H1 (cell line): ENCODE data around the gene RCOR2. TPM values are rescaled to one million over a fixed set of nuclear protein-coding genes. Genes with fewer than 3 reads are reported as not detected.

Experiments used
- CHD7 ChIP-seq: fragments of 300-600 bp; sonication (generic); IDR thresholded peaks from 2 replicates; pipeline ENCODE4 v1.7.1; 2012; ENCODE audit warnings: low read length, moderate library complexity, mild to moderate bottlenecking, inconsistent platforms; ENCODE audit not compliant: insufficient replicate concordance
- RAD21 ChIP-seq, 2 experiments: IDR thresholded peaks in 1 of 2; conservative IDR thresholded peaks in 1 of 2; 2 replicates each; pipeline ENCODE4 v1.6.1; 2011; ENCODE audit warnings: low read depth in 2 of 2, low read length in 2 of 2, improper control_type of control experiment in 1 of 2, inconsistent platforms in 1 of 2, mild to moderate bottlenecking in 1 of 2, moderate library complexity in 1 of 2
- SP1 ChIP-seq: IDR thresholded peaks from 2 replicates; pipeline ENCODE4 v1.6.1; 2011; ENCODE audit warnings: low read depth, low read length
- TAF1 ChIP-seq: IDR thresholded peaks from 2 replicates; pipeline ENCODE4 v1.6.1; 2011; ENCODE audit warnings: mild to moderate bottlenecking, low read depth, low read length
- polyA plus RNA-seq, 7 experiments: library from polyadenylated mRNA; depleted of rRNA in 3 of 7; stranded (reverse) in 5 of 7; unstranded in 2 of 7; fragments of >200 nt in 5 of 7; fragments of 200-250 nt in 2 of 7; gene quantifications; 1 replicate in 5 of 7; 2 replicates in 1 of 7; 4 replicates in 1 of 7; pipeline versions ENCODE4 v1.2.1 to v1.2.3, GENCODE V29; 2011 to 2013; ENCODE audit warnings: missing spikeins in 2 of 7, mixed read lengths in 2 of 7
- total RNA-seq: library from RNA; stranded (reverse); fragmentation: NEBNext Ultra II Directional; extraction: Animal tissue kit (Norgen Biotek cat#: 25700); gene quantifications from 2 replicates; pipeline ENCODE4 v1.2.1, GENCODE V29; 2021

Gene RCOR2
- total and polyA plus RNA-seq, 2 of the 8 experiments (the other 6 are each of a cell fraction or from before 2014, with no cell fraction given), result 54.6 to 78.0 TPM

GRCh38 chr11:63904743-63905142 is 12.2 kb downstream of the RCOR2 start (continued):
- no peak for TF ChIP-seq CHD7
- no peak for TF ChIP-seq SP1
- TF ChIP-seq RAD21 (IDR thresholded peaks at IDR 0.05 in 1 of 2, conservative IDR thresholded peaks at IDR 0.05 in 1 of 2; ENCODE audit: low read depth in 2 of 2, low read length in 2 of 2), result no peak
- no peak for TF ChIP-seq TAF1
